Middle frontal gyrus (tissue), 1 donor: ENCODE measurements around the gene CMC1.

Source experiments
- DNase-seq: peaks from one replicate; pipeline ENCODE4 v3.0.0-alpha.2; 2015; ENCODE audit warnings: low spot score; ENCODE audit errors: extremely low spot score

CMC1 gene

DNA sequence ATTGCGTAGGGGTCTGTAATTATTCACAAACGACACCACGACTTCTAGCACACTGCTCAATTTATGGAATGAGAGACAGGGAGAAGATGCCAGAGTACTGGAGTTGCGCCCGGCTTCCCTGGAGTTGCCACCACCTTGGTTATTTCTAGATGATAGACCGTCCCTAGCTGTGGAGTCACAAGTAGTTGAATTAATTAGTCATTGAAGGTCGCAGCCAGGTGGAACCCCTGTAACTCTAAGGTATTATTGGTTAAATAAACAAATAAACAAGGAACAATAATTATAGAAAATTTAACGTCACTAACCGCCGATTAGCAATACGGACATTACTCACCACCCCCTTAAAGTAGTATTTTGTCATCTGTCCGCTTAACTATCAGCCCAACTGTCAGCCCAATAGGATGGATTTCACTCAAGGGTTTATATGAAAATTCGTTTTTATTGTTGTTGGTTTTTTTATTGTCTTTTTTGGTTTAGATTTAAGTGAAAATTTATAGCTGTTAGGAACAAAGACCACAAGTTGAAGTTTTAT is 108.1 kb downstream of the CMC1 start:
- DNase-seq: no peak
